Psoas muscle (tissue), 8 donors: ENCODE results near the gene CPA4. TPM values are rescaled to one million over a fixed set of nuclear protein-coding genes. Genes with fewer than 3 reads are reported as not detected.

Experiments used
- ATAC-seq, 4 donors: fragments of 200-7000 bp; cut with Tn5 transposase; one replicate each; pipeline ENCODE4 v1.9.1; 2020; ENCODE audit warnings: moderate library complexity in 3 of 4, mild to moderate bottlenecking in 2 of 4
- DNase-seq, 2 donors: peaks; one replicate each; pipeline ENCODE4 v3.0.0-alpha.2; 2020
- H3K27ac ChIP-seq: fragments of 200-600 bp; one replicate; pipeline ENCODE4 v1.8.0; 2022
- H3K27me3 ChIP-seq, 3 donors: fragments of 200-600 bp in 1 of 3; one replicate each; pipeline versions ENCODE4 v1.6.1 to v1.8.0; 2013 to 2022; ENCODE audit warnings: low read length in 2 of 3, mild to moderate bottlenecking in 2 of 3, moderate library complexity in 1 of 3; ENCODE audit not compliant: insufficient read depth in 3 of 3
- H3K36me3 ChIP-seq, 2 donors: fragments of 200-600 bp in 1 of 2; one replicate each; pipeline versions ENCODE4 v1.6.1 to v1.8.0; 2013 to 2022; ENCODE audit warnings: low read depth in 1 of 2, mild to moderate bottlenecking in 1 of 2, moderate library complexity in 1 of 2; ENCODE audit not compliant: insufficient read depth in 1 of 2
- H3K4me1 ChIP-seq: fragments of 200-600 bp; one replicate; pipeline ENCODE4 v1.8.0; 2022
- H3K4me3 ChIP-seq: fragments of 200-600 bp; one replicate; pipeline ENCODE4 v1.8.0; 2022; ENCODE audit warnings: mild to moderate bottlenecking
- H3K9me3 ChIP-seq: fragments of 200-600 bp; one replicate; pipeline ENCODE4 v1.8.0; 2022
- CTCF ChIP-seq: fragments of 200-600 bp; IDR thresholded peaks from one replicate; pipeline ENCODE4 v1.8.0; 2022; ENCODE audit warnings: antibody characterized with exemption
- WGBS, 3 donors: extraction: QIAGEN DNeasy Blood & Tissue Kit; methylation state at CpG; one replicate each; pipeline versions ENCODE4 v1.1.6 to v1.1.7; 2013; 5-methylcytosine and 5-hydroxymethylcytosine counted together
- intact Hi-C, 2 donors: fragments of 100-400 bp; cut with DNase I; formaldehyde crosslinking; loops; one replicate each; pipeline versions ENCODE4 v1.11.0 to v1.14.2; 2022
- polyA plus RNA-seq, 3 donors: library from polyadenylated mRNA; stranded (reverse); fragments of 200-250 nt; gene quantifications; one replicate each; pipeline ENCODE4 v1.2.3, GENCODE V29; 2013
- total RNA-seq, 4 donors: library from RNA; stranded (reverse); fragmentation: NEBNext Ultra II Directional in 2 of 4; extraction: Animal tissue kit (Norgen Biotek cat#: 25700) in 2 of 4; gene quantifications; one replicate each; pipeline versions ENCODE4 v1.2.1 to v1.2.4, GENCODE V29; 2021 to 2023
- donor health status: healthy with polysubstance abuse.
- donor health status: DM: no; HTN: no; CAD: no; lungs with moderate emphysema.
- donor health status: Bipolar disorder and iron deficiency.
- donor health status: healthy.
- donor health status: DM: yes; HTN: yes; CAD: no.
- donor health status: DM: no; HTN: no; CAD: no.
- donor health status: DM: no; HTN: no; CAD: no.
- donor health status: DM: yes; HTN: yes; CAD: no.

The CPA4 gene
- total and polyA plus RNA-seq, 7 donors, result 0.09 to 2.5 (median 0.68) TPM

DNA sequence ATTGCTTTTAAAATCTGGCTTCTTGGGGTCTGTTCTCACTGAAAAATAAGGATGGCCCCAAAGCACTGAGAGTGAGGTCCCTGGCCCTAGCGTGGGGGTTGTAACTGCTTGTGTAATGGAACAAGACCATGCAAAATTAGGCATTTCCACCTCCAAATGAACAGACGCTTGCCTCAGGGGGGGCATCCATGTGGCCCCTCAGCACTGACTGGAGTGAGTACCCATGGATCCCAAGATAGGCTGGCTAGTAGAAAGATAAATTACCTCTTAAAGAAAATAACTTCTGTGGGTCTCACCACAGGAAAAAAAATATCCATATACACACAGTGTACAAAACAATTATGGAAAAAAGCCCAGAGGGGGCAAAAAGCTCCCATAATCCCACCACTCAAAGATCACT lies 72.1 kb downstream of the CPA4 start:
- Histone ChIP-seq H3K27me3 (no peaks in the 10 kb centered on the region), H3K27ac (peak overlapping the region; percentile 83), H3K9me3 (peaks cover 3% of the 10 kb centered on the region), H3K4me3 (peak overlapping the region; percentile 38), H3K36me3 (no peaks in the 10 kb centered on the region), H3K4me1 (peaks cover 47% of the 10 kb centered on the region)
- intact Hi-C loops, result no loop called here
- no peak for TF ChIP-seq CTCF
- 49 to 59% (median 54%) methylated on average over 2 of the region's 2 CpGs for WGBS, 3 donors
- DNase-seq (peak in 1 of 2 donors; percentile 4), ATAC-seq (no peak)

- Histone ChIP-seq H3K27me3 (no peaks in the 10 kb centered on the region), H3K9me3 (no peaks in the 10 kb centered on the region), H3K36me3 (no peaks in the 10 kb centered on the region), H3K27ac (peak overlapping the region; percentile 83), H3K4me3 (peak overlapping the region; percentile 38), H3K4me1 (peaks cover 50% of the 10 kb centered on the region)
- intact Hi-C loops, result no loop called here
- peak; percentile 70 to 80 (median 76) for ATAC-seq
- TF ChIP-seq CTCF, result no peak
- peak; percentile 81 to 87 for DNase-seq
- 29 to 40% (median 30%) methylated on average over 14 to 15 of the region's 15 CpGs for WGBS, 3 donors
These were observed 72.8 kb downstream of the CPA4 start for GRCh38 chr7:130365511-130366441.

DNA sequence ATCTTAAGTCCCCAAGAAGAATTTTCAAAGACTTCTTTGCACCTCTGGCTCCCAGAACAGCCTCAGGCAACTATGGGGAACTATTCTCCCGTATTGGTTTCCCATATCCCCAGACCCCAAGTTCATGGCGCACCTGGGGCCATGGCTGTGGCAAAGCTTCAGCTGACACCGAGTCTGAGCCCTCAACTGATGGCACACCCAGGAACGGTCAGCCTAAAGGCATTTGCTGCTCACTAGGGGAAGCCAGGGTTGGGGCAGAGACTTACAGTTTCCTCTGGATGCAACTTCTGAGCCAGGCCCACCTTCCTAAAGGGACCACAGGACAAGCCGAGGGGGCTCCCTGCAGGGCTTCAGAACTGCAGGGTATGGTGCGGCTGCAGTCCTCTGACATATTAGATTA lies 73.6 kb downstream of the CPA4 start:
- peak overlapping the region; percentile 83 for H3K27ac ChIP-seq
- no peaks in the 10 kb centered on the region for H3K27me3 ChIP-seq
- DNase-seq (no peak), ATAC-seq (no peak)
- TF ChIP-seq CTCF, result no peak
- H3K4me1 ChIP-seq, result peaks cover 54% of the 10 kb centered on the region
- intact Hi-C loops, result no loop called here
- peak overlapping the region; percentile 38 for H3K4me3 ChIP-seq
- no peaks in the 10 kb centered on the region for H3K36me3 ChIP-seq
- H3K9me3 ChIP-seq, result no peaks in the 10 kb centered on the region
- 57 to 67% (median 63%) methylated on average over 6 of the region's 6 CpGs for WGBS, 3 donors

DNA sequence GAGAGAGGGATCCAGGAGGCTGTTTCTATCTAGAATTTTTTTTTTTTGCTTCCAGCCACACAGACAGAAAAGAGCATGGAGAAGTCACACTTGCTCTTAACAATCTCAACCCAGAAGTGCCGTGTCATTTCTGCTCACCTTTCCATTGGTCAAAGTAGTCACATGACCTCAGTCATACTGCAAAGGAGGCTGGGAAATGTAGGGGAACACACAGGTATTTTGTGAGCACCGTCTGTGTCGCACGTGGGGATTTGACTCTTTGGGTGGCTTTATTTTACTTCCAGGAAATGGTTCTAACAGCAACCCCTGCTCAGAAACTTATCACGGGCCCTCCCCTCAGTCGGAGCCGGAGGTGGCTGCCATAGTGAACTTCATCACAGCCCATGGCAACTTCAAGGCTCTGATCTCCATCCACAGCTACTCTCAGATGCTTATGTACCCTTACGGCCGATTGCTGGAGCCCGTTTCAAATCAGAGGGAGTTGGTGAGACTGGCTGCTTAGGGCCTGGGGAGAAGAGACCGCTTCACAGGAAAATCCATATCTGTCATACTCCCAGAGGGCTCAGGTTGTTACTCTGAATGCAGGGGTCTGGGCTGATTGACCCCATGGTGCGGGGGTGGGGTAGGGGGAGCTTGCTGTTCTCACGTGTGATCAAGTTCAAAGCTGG lies 74.3 kb downstream of the CPA4 start:
- TF ChIP-seq CTCF, result no peak
- DNase-seq (no peak), ATAC-seq (no peak)
- Histone ChIP-seq H3K36me3 (no peaks in the 10 kb centered on the region), H3K4me1 (peaks cover 54% of the 10 kb centered on the region), H3K27me3 (no peaks in the 10 kb centered on the region), H3K4me3 (no peak overlapping the region), H3K9me3 (no peaks in the 10 kb centered on the region), H3K27ac (peak overlapping the region; percentile 83)
- 72 to 76% (median 76%) methylated on average over 13 of the region's 13 CpGs for WGBS, 3 donors
- intact Hi-C loops, result no loop called here
